Forelimb muscle (tissue), 1 donor: ENCODE measurements around the gene MLIP. TPM values are rescaled to one million over a fixed set of nuclear protein-coding genes. Genes with fewer than 3 reads are reported as not detected.
A peak's percentile ranks its signal among the peaks of the same experiment; 100 is the strongest.
"Not testable (repeated sequence)": the region's sequence is repeated elsewhere in the genome, so short reads cannot be mapped to it uniquely, and the experiment has no call there.

Source experiments
- DNase-seq: peaks from one replicate; pipeline ENCODE4 v3.0.0-alpha.2; 2013; ENCODE audit warnings: low read depth
- polyA plus RNA-seq: library from polyadenylated mRNA; unstranded; fragments of 120-200 nt; gene quantifications from one replicate; pipeline ENCODE4 v1.2.1, GENCODE V29; 2013; ENCODE audit not compliant: insufficient read length

Gene MLIP
- polyA plus RNA-seq, result 69.5 TPM

DNA sequence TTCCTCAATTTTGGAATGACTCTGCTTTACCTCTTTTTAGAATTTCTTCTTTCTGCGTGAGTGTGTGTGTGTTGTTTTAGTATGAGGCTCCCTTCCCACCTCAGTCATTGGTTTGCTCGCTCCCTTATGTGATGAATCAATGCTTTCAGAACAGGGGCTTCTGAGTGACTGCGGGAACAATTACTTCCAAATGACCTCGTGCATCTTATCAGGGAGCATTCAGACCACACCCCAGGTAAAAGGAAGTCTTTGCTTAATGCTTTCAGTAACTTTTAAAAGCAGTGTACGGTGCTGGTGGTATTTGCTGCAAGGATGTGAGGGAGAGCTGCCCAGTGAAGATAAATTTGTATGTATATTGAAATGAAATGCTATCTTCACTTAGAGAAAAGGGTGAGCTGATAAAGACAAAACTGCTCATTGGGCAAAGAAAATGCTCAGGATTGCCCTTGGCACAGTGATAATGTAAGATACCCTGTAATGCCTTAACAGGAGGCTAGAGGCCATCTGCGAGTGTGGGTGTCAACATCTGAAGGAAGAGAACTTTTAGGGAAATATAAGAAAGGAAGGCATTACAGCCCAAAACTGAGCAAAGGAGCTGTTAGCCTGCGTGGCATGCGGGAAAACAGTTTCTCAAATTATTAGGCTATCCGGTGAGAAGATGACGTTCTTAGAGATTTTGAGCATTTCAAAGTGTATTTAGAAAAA lies at the start of gene MLIP:
Gene MLIP (plus strand): TSS at position 103 of the 705 bp plus-strand sequence. CDS start 37 bp downstream, at position 140.
- no peak for DNase-seq

DNA sequence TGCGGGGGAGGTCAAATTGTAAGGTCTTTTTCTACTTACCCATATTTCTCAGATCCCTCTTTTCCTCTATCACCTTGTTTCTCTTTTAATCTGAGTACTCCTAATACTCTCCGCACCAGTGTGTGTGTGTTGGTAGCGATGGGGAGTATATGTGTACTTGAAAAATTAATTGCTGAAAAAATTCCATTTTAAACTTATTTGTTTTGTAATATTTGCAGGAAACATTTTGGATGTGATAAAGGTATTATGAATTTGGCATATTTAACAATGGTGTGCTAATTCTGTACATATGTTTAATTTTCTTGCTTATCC lies 48.1 kb upstream of the MLIP start:
- no peak for DNase-seq

DNA sequence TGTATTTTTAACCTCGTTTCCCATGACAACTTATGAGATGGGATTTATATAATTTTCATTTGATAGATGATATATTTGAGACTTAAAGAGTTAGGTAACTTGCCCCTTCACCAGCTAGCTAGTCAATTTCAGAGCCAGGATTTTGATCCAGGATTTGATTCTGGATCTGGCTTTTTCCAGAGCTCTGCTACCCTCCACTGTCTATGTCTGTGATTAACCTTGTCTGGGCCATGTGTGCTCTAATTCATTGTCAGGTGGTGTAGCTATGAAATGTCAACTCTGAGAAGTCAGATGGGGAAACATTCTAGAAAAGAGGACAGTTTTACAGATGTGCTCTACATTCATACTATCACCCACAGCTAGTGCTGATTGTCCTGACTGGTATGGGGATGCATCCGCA lies 42.5 kb upstream of the MLIP start:
- no peak for DNase-seq

GRCh38 chr6:54070025-54070424 lies 41.2 kb upstream of the MLIP start:
- no peak for DNase-seq

GRCh38 chr6:54071821-54072340 lies 39.4 kb upstream of the MLIP start:
- no peak for DNase-seq

DNA sequence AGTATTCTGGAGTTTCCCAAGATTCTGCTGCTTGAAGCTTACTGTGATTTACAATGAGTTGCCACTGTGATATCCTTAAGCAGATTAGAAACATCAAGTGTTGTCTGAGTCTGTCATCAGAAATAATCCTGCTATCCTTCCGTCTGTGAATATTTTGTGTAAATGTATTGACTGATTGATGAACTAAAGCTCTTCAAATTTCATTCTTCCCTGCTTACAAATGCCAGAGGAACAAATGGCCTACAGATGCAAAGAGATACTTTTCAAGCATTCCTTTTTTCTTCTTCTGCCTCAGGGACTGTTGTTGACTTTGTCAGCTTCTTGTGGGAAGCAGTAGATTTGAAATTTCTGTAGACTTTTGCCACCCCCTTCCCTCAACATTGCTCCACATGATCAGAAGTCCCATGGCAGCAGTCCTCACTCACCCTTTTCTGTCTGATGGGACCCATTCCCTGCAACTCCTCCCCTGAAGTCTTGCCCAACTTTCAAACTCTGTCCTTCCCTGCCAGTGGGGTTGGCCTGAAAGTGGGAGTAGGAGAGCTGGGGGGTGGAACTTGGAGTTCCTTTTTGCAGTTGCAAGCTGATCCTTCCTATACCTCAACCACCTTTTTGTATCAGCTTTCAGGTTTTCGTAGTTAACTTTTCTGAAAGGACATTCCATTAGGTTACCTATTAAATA lies 38.5 kb upstream of the MLIP start:
- DNase-seq, result no peak

DNA sequence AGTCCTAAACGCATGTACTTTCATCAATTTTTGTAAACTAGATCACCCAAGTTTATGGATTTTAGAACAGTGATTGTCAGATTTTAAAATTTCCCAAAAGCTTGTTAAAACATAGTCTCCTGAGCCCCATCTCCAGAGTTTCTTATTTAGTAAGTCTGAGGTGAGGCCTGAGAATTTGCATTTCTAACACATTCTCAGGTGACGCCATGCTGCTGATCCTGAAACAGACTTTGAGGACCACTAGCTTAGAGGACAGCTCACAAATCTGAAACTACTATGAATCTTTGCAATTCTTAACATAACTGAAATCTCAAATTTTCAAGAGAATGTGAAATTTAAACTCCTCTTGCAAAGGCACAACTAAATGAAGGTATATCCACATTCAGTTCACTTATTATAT lies 37.8 kb upstream of the MLIP start:
- DNase-seq, result no peak

DNA sequence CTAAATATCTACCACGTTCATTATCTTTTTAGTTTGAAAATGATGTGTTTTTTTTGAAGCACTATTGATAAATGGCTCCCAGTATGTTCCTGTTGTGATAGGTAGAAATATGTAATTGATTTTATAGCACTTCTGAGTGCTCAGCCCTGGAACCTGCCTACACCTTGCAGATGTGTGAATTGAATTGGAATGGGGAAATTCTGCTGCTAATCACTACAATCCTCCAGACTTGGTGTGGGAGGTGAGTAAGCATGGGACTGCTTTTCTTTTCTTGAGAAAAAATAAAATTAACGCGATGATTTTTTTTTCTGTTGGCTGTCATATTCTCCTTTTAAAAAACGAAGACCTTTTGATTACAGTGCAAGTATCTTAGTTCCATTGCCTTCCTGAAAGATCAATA lies 37.1 kb upstream of the MLIP start:
- DNase-seq, result no peak

DNA sequence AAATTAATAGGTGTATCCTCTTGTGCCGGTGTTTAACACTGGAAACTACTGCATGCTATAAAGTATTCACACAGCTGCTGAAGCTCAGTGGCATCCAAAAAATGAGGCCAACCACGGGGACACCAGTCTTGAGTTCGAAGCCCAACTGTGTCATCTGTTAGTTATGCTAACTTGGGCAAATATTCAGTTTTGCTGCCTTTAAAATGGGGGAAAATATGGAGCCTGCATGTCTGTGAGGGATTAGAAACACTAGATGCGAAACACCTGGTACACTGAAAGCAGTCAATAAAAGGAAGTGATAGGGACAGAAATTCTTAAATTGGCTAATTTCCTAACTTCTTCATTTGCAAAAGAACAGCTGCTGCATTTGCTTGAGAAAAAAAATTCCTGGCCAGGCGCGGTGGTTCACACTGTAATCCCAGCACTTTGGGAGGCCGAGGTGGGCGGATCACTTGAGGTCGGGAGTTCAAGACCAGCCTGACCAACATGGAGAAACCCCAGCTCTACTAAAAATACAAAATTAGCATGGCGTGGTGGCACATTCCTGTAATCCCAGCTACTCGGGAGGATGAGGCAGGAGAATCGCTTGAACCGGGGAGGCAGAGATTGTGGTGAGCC lies 36.6 kb upstream of the MLIP start:
- DNase-seq, result peak; percentile 46

- no peak for DNase-seq
These were observed 35.0 kb upstream of the MLIP start for GRCh38 chr6:54076159-54076789.

GRCh38 chr6:54081499-54081898 lies 29.7 kb upstream of the MLIP start:
- not testable (repeated sequence) for DNase-seq

DNA sequence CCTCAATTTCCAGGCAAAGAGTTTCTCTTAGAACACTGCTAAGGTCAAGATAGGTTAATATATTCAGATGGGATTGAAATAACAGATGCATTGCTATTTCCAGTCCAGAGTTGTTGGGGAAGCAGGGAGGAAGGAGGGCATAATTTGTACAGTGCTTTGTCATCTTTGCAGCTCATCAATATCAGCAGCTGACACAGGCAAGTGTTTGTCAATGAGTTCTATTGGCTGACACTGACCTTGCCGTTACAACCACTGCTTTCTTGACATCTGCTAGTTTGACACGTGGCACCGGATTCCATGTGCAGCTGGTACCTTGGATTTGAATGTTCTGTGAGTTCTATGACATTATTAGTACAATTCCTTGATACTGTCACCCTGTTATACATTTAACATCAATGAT lies 28.0 kb upstream of the MLIP start:
- no peak for DNase-seq

- DNase-seq, result no peak
These were observed 27.0 kb upstream of the MLIP start for GRCh38 chr6:54084231-54084630.

GRCh38 chr6:54085047-54085446 lies 26.2 kb upstream of the MLIP start:
- no peak for DNase-seq

- peak; percentile 68 for DNase-seq
These were observed 25.7 kb upstream of the MLIP start for GRCh38 chr6:54085541-54085940.

GRCh38 chr6:54086439-54086838 lies 24.8 kb upstream of the MLIP start:
- DNase-seq, result no peak

DNA sequence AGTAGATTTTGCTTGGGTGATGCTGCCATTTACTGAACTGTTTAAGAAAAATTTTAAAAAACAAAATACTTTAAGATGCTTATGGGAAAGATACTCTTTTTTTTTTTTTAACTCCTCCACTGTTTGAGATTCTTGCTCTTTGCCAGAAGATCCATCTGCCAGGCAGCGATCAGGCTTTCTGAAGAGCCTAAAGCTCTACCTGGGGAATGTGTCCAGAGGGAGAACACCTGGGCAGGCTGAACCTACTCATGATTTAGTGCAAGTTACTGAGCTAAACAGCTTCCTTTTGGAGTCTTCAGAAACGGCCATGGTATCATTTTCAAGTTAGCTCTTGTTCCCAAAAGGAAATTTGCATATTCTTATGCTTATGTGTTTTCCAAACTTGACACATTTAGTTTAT lies 23.5 kb upstream of the MLIP start:
- DNase-seq, result no peak

DNA sequence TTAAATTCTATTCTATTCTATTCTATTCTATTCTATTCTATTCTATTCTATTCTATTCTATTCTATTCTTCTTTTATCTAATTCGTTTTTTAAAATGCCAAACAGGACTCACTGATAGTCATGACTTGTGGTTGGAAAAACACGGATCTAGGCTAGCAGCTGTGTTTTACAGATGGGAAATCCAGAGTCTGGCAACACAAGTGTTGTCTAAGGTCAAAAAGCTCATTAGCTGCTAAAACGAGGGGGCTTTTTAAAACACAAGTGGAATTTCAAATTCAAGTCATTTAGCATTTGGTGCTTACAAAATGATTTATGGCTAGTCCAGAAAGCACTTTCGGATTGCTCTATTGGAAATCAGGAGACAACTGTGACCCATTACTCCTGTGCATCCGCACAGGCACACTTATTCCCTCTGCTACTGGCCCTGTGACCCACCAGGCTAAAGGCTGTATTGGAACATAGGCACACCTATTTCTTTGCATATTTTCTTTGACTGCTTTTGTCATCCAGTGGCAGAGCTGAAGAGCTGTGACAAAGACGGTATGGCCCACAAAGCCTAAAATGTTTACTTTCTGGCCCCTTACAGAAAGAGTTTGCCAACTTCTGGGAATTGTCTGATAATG lies 17.8 kb upstream of the MLIP start:
- DNase-seq, result no peak

GRCh38 chr6:54094293-54094692 lies 16.9 kb upstream of the MLIP start:
- DNase-seq, result no peak

GRCh38 chr6:54094786-54095185 lies 16.5 kb upstream of the MLIP start:
- no peak for DNase-seq

DNA sequence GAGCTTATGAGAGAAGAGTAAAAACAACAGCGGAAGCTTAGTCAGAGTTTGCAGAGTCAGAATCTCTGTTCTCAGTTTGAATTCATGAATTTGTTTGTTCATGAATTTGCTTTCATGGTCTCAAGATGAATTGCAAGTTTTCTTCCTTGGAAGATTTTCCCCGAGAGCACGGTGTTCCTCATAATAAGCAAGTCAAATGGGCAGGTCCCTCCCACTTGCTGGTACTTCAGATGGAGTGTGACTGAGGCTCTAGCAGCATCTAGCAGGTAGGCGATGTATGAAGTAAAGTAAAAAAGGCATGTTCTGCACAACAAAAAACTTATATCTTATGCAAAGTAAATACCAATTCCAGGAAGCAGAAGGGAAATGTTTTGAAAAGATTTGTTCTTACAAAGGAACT lies 15.5 kb upstream of the MLIP start:
- no peak for DNase-seq

DNA sequence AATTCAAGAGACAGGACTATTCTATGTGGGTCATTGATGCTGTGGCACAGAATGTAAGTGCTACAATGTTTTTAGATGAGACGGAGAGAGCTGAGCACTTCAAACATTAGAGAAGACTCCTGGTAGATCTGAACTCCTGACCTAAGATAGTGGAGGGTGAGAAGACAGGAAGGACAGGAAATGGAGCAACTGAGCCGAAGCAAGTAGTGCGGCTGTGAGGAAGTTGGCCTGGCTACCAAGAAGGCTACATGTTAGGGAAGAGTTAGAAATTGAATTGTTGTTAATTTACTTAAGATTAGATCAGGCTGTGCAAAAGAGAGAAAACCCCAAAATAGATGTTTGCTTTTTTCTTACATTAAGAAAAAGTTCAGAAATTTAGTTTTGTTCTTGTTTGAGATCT lies 14.4 kb upstream of the MLIP start:
- DNase-seq, result no peak
